ENCODE measurements around the gene HOXB9. TPM values are rescaled to one million over a fixed set of nuclear protein-coding genes. Genes with fewer than 3 reads are reported as not detected.

Gene HOXB9
- total and polyA plus RNA-seq, 9 of the 15 experiments (the other 6 are each of a cell fraction or from before 2014, with no cell fraction given) = 3.1 to 196 (median 77.6) TPM

- Histone ChIP-seq H4K20me1 (replicated peaks; ENCODE audit: control insufficient read depth, insufficient read depth, low read length) (peaks cover 51% of the 10 kb centered on the region), H2AFZ (ENCODE audit: low read depth, low read length) (no peak overlapping the region), H3K27me3 (ENCODE audit: control insufficient read depth in 2 of 2, insufficient read depth in 2 of 2, low read length in 2 of 2) (no peaks in the 10 kb centered on the region), H3K27ac (ENCODE audit: extremely low read depth, low read depth, low read length) (peak overlapping the region; percentile 99), H3K9ac (ENCODE audit: insufficient read depth in 1 of 2, low read depth in 2 of 2, low read length in 2 of 2) (peak overlapping the region; percentile 87 to 100; a peak in 3 of 4 replicates), H3K79me2 (ENCODE audit: control insufficient read depth, insufficient read depth, low read length) (peaks cover 91% of the 10 kb centered on the region), H3K9me3 (replicated peaks; ENCODE audit: control insufficient read depth, insufficient read depth, low read depth, low read length) (no peaks in the 10 kb centered on the region), H3K9me1 (ENCODE audit: control insufficient read depth, insufficient read depth, low read length) (no peaks in the 10 kb centered on the region), H3K4me1 (replicated peaks in 1 of 2; ENCODE audit: control insufficient read depth in 2 of 2, insufficient read depth in 2 of 2, low read length in 2 of 2) (peaks cover 46 to 65% of the 10 kb centered on the region in 2 experiments), H3K4me2 (ENCODE audit: insufficient read depth, low read length) (peak overlapping the region; percentile 65), H3K36me3 (ENCODE audit: control insufficient read depth, insufficient read depth, low read length) (peaks cover 51% of the 10 kb centered on the region), H3K4me3 (peak overlapping the region; percentile 97)
- DNase-seq (ENCODE audit: extremely low read depth in 1 of 4, low spot score in 3 of 4) (peak in 1 of 4 experiments; percentile 60), FAIRE-seq (no peak), ATAC-seq (no peak)
- CTCF ChIA-PET (ENCODE audit: low intra/inter-chr PET ratio) = interaction anchor here (0.6 kb wide), 1 partner anchor 198 kb away, joined by 4 read pairs; no protein-coding TSS in a partner anchor
- BruUV-seq (replicated peaks) = no TSS peak
- in situ Hi-C loops (cut with MboI) (loop anchor here (10.0 kb wide), 1 partner anchor 589 kb away; the partner anchor contains the start of gene COPZ2), intact Hi-C loops (cut with micrococcal nuclease) (no loop called here)
- POLR2A ChIA-PET = interaction anchor here (0.6 to 3.3 kb wide), 14 partner anchors 9 to 573 kb away, joined by 3 to 21 read pairs (median 4); partner anchors contain the start of genes HOXB5 and SNX11
- WGBS (ENCODE audit: insufficient coverage, low coverage, missing lambda C conversion rate) = 0% methylated on average over 4 of the region's 4 CpGs
- TF ChIP-seq MTA2 (IDR thresholded peaks at IDR 0.05; ENCODE audit: low read depth) (peak; percentile 37; the same call in 1 of the 2 replicates), NRF1 (conservative IDR thresholded peaks at IDR 0.05 in 1 of 2, IDR thresholded peaks at IDR 0.05 in 1 of 2) (no peak), SMARCA5 (IDR thresholded peaks at IDR 0.05) (no peak), ZNF197 (CRISPR knock-in tag; IDR thresholded peaks at IDR 0.05; ENCODE audit: low read depth) (no peak), MAZ (CRISPR knock-in tag; conservative IDR thresholded peaks at IDR 0.05 in 1 of 2, IDR thresholded peaks at IDR 0.05 in 1 of 2) (peak in 1 of 2 experiments; percentile 48; a peak in 2 of 4 replicates), NCOR1 (IDR thresholded peaks at IDR 0.05) (peak; percentile 35; the same call in 1 of the 2 replicates), CBFA2T3 (IDR thresholded peaks at IDR 0.05) (peak; percentile 73), ZBTB11 (CRISPR knock-in tag; IDR thresholded peaks at IDR 0.05) (no peak), NEUROD1 (IDR thresholded peaks at IDR 0.05; ENCODE audit: borderline replicate concordance, low read depth, low read length, partially characterized antibody) (peak; percentile 41), DPF2 (IDR thresholded peaks at IDR 0.05) (peak; percentile 35), VEZF1 (CRISPR knock-in tag; IDR thresholded peaks at IDR 0.05) (peak; percentile 34; the same call in 1 of the 2 replicates), MNT (conservative IDR thresholded peaks at IDR 0.05) (peak; percentile 30 to 53; a peak in 2 of 4 replicates), ZNF3 (CRISPR knock-in tag; IDR thresholded peaks at IDR 0.05) (no peak), MLLT1 (IDR thresholded peaks at IDR 0.05) (peak; percentile 57 to 69; a peak in 1 of 4 replicates)
Observed at GRCh38 chr17:48623583-48623982, 2.6 kb downstream of the HOXB9 start.

All from K562 (cell line).